Mammary epithelial cell (primary cell): ENCODE measurements around the gene GRIA1.

Experiments used
- EZH2 ChIP-seq: IDR thresholded peaks from 2 replicates; pipeline ENCODE4 v1.6.1; 2012; ENCODE audit warnings: low read length, inconsistent platforms, borderline replicate concordance
- TF ChIP-seq, protein P1 (sequence below), 2 donors: IDR thresholded peaks in 1 of 2; conservative IDR thresholded peaks in 1 of 2; 2 replicates each; pipeline ENCODE4 v1.5.1; 2011 to 2012; ENCODE audit warnings: inconsistent platforms in 2 of 2, low read length in 2 of 2, mild to moderate bottlenecking in 2 of 2, control low read depth in 1 of 2, low read depth in 1 of 2; ENCODE audit not compliant: insufficient read depth in 1 of 2; ENCODE audit errors: extremely low read depth in 1 of 2

DNA sequence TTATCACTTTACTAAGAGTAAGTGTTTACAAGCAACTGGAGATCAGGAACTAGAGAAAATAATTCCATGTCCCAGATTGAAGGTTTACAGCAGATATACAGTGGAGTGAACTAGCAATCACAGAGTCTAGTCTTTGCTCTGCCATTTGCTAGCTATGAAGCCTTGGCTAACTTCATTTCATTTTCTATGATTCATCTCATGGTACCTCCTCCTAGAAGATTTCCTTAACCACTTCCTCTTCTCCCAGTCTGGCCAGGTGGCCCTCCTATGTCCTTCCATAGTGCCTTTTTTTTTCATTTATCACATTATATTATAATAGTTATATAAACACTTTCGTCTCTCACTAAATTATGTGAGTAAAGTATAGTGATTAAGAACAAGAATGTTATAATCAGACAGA lies 52.1 kb downstream of the GRIA1 start:
- TF ChIP-seq, protein P1, sequence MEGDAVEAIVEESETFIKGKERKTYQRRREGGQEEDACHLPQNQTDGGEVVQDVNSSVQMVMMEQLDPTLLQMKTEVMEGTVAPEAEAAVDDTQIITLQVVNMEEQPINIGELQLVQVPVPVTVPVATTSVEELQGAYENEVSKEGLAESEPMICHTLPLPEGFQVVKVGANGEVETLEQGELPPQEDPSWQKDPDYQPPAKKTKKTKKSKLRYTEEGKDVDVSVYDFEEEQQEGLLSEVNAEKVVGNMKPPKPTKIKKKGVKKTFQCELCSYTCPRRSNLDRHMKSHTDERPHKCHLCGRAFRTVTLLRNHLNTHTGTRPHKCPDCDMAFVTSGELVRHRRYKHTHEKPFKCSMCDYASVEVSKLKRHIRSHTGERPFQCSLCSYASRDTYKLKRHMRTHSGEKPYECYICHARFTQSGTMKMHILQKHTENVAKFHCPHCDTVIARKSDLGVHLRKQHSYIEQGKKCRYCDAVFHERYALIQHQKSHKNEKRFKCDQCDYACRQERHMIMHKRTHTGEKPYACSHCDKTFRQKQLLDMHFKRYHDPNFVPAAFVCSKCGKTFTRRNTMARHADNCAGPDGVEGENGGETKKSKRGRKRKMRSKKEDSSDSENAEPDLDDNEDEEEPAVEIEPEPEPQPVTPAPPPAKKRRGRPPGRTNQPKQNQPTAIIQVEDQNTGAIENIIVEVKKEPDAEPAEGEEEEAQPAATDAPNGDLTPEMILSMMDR (conservative IDR thresholded peaks at IDR 0.05 in 1 of 2, IDR thresholded peaks at IDR 0.05 in 1 of 2; ENCODE audit: extremely low read depth in 1 of 2, insufficient read depth in 1 of 2, low read depth in 1 of 2, low read length in 2 of 2) = no peak
- no peak for TF ChIP-seq EZH2
